ENCODE measurements around the gene ASB6. TPM values are rescaled to one million over a fixed set of nuclear protein-coding genes. Genes with fewer than 3 reads are reported as not detected.

ASB6 gene
- total RNA-seq, 1 experiment from 2014 or later: 21.0 TPM

DNA sequence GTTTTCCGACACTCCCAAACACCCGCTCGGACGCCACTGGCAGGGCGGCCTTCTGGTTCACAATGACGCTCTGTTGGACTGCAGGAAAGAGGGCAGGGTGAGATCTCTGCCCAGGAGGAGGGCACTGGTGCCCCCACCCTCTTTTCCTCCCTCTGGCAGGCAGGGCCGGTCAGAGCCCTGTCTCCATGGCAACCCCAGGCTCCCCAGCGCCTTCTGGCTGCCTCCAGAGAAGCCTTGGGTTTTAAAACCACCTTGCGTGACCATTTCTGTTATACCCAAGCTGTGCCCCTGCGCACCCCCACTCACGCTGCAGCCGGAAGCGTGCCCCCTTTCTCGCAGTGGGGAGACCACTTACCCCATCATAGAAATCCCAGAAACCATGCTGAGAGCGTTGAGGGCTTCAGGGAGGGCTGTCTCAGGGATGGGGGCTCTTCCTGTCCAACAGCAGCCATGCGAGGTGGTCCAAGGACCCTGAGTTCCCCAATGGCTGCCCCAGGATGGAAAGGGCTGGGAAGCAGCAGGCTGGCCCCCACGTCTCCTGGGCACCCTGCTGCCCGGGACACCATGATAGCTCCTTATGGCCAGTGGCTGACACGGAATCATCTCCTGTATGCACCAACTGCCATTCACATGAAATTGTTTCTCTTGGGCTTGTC, 28.3 kb downstream of the ASB6 start:
- Mint-ChIP-seq H3K36me3 (ENCODE audit: insufficient read depth in 1 of 3, low read depth in 3 of 3) (no peaks in the 10 kb centered on the region; a peak in 1 of 7 replicates), H3K4me3 (no peak overlapping the region), H3K4me1 (peaks cover 16 to 19% of the 10 kb centered on the region in 2 experiments), H3K27me3 (ENCODE audit: low read depth) (peaks cover 62% of the 10 kb centered on the region), H3K27ac (no peak overlapping the region), H3K9me3 (peaks cover 0 to 3% of the 10 kb centered on the region in 2 experiments; a peak in 2 of 5 replicates)
- Histone ChIP-seq H2BK120ac (ENCODE audit: low read depth, low read length, poor library complexity, severe bottlenecking) (no peak overlapping the region), H3K23me2 (ENCODE audit: insufficient read length, low read depth, low read length, poor library complexity, severe bottlenecking) (peaks cover 5% of the 10 kb centered on the region), H3K4me2 (ENCODE audit: insufficient read depth, insufficient read length, low read length) (no peak overlapping the region), H3K27me3 (ENCODE audit: insufficient read depth, low read length) (no peaks in the 10 kb centered on the region), H2BK12ac (ENCODE audit: insufficient read length, low read depth, low read length) (no peak overlapping the region), H2BK20ac (ENCODE audit: low read depth, low read length, poor library complexity, severe bottlenecking) (no peak overlapping the region), H3K56ac (ENCODE audit: insufficient read length, low read depth, low read length) (no peak overlapping the region), H3T11ph (ENCODE audit: low read length) (no peak overlapping the region), H2BK15ac (ENCODE audit: low read depth, low read length) (no peak overlapping the region), H3K79me1 (ENCODE audit: insufficient read depth, low read depth, low read length, poor library complexity, severe bottlenecking) (no peaks in the 10 kb centered on the region), H3K23ac (ENCODE audit: insufficient read length, low read depth, low read length) (no peak overlapping the region), H2BK5ac (ENCODE audit: insufficient read length, low read length) (no peak overlapping the region), H3K18ac (ENCODE audit: insufficient read length, low read depth, low read length) (no peak overlapping the region), H4K20me1 (ENCODE audit: control insufficient read depth, insufficient read depth, insufficient read length) (no peaks in the 10 kb centered on the region), H4K8ac (replicated peaks; ENCODE audit: insufficient read length, low read depth, low read length) (no peak overlapping the region), H3K9me3 (ENCODE audit: control insufficient read depth, low read depth, low read length) (no peaks in the 10 kb centered on the region), H3K27ac (ENCODE audit: insufficient read length, low read depth, low read length) (no peak overlapping the region), H3K4ac (ENCODE audit: low read depth, low read length) (no peak overlapping the region), H3K4me1 (ENCODE audit: insufficient read depth, low read length) (no peaks in the 10 kb centered on the region), H2AK5ac (ENCODE audit: insufficient read length, low read length) (no peak overlapping the region), H4K91ac (ENCODE audit: insufficient read length, low read depth, low read length) (no peak overlapping the region), H3K14ac (ENCODE audit: insufficient read depth, low read length) (no peak overlapping the region), H3K79me2 (ENCODE audit: insufficient read depth, low read length) (no peaks in the 10 kb centered on the region), H3K9ac (ENCODE audit: extremely low read depth, insufficient read length, low read length) (no peak overlapping the region), H2AFZ (ENCODE audit: low read length) (no peak overlapping the region), H4K5ac (ENCODE audit: insufficient read length, low read depth, low read length) (no peak overlapping the region)
- TF ChIP-seq, protein P1, sequence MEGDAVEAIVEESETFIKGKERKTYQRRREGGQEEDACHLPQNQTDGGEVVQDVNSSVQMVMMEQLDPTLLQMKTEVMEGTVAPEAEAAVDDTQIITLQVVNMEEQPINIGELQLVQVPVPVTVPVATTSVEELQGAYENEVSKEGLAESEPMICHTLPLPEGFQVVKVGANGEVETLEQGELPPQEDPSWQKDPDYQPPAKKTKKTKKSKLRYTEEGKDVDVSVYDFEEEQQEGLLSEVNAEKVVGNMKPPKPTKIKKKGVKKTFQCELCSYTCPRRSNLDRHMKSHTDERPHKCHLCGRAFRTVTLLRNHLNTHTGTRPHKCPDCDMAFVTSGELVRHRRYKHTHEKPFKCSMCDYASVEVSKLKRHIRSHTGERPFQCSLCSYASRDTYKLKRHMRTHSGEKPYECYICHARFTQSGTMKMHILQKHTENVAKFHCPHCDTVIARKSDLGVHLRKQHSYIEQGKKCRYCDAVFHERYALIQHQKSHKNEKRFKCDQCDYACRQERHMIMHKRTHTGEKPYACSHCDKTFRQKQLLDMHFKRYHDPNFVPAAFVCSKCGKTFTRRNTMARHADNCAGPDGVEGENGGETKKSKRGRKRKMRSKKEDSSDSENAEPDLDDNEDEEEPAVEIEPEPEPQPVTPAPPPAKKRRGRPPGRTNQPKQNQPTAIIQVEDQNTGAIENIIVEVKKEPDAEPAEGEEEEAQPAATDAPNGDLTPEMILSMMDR (conservative IDR thresholded peaks at IDR 0.05): no peak
- DNase-seq: no peak
- no CpG with 5 or more reads among the region's 19 CpGs for WGBS (ENCODE audit: extremely low coverage, insufficient read length, low lambda C conversion rate)

Data from H9 (cell line).